Duodenal mucosa (tissue), 2 donors: ENCODE results near the gene STRA8.

Experiments
- H3K27ac ChIP-seq: one replicate; pipeline ENCODE4 v1.7.0; 2013; ENCODE audit warnings: low read depth, low read length
- H3K27me3 ChIP-seq, 2 donors: one replicate each; pipeline ENCODE4 v1.7.0; 2013; ENCODE audit warnings: low read length in 2 of 2, control low read depth in 1 of 2; ENCODE audit not compliant: insufficient read depth in 2 of 2, control insufficient read depth in 1 of 2
- H3K36me3 ChIP-seq, 2 donors: one replicate each; pipeline ENCODE4 v1.7.0; 2013; ENCODE audit warnings: low read length in 2 of 2, control low read depth in 1 of 2; ENCODE audit not compliant: insufficient read depth in 2 of 2, control insufficient read depth in 1 of 2
- H3K4me1 ChIP-seq, 2 donors: one replicate each; pipeline ENCODE4 v1.7.0; 2013; ENCODE audit warnings: low read length in 2 of 2, control low read depth in 1 of 2; ENCODE audit not compliant: insufficient read depth in 2 of 2, control insufficient read depth in 1 of 2
- H3K4me3 ChIP-seq, 2 donors: one replicate each; pipeline ENCODE4 v1.7.0; 2013; ENCODE audit warnings: low read length in 2 of 2, low read depth in 1 of 2
- H3K9ac ChIP-seq, 2 donors: one replicate each; pipeline ENCODE4 v1.7.0; 2013; ENCODE audit warnings: low read length in 2 of 2, low read depth in 1 of 2
- H3K9me3 ChIP-seq, 2 donors: one replicate each; pipeline ENCODE4 v1.7.0; 2013; ENCODE audit warnings: low read length in 2 of 2, control low read depth in 1 of 2; ENCODE audit not compliant: control insufficient read depth in 1 of 2

STRA8 gene

DNA sequence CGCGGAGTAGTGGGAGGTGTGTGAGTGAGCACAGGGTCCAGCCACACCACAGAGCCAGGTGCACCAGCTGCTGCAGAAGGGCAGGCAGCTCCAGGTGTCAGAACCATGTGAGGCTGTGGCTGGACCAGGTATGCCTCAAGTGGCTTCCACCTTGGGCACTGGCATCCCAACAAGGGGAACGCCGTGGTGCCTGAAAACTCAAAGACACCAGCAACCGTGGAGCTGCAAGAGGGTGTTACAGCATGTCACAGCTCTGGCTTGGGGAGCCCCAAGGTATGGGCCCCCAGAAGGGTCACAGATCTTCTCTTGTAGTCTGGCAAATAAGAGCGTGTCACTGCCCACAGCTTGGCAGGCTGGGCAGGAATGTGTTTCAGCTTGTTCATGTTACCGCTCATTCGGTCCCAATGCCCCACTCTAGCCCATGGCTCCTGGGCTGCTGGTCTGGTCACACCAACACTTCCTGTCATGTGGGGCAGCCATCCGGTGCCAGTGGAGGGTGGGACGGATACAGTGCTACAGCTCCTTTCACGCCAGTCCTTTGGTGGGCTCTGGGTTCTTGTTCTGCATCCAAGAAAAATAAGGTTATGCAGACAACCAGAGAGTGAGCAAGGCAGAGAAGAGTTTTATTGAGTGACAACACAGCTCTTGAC, 29.8 kb downstream of the STRA8 start:
- Histone ChIP-seq H3K27me3 (no peaks in the 10 kb centered on the region), H3K9me3 (no peaks in the 10 kb centered on the region), H3K4me1 (no peaks in the 10 kb centered on the region), H3K4me3 (no peak overlapping the region), H3K27ac (no peak overlapping the region), H3K36me3 (no peaks in the 10 kb centered on the region), H3K9ac (no peak overlapping the region)

DNA sequence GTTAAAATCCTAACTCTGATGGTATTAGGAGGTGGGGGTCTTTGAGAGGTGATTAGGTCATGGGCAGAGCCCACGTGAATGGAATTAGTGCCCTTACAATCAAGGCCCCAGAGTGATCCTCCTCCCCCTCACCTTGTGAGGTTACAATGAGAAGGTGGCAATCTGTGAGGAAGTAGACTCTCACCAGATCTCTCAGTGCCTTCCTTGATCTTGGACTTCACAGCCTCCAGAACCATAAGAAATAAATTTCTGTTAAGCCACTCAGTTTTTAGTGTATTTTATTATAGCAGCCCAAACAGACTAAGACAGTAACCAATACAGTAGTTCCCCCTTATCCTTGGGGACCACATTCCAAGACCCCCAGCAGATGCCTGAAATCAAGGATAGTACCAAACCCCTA, 32.0 kb downstream of the STRA8 start:
- Histone ChIP-seq H3K27me3 (no peaks in the 10 kb centered on the region), H3K9ac (no peak overlapping the region), H3K4me1 (no peaks in the 10 kb centered on the region), H3K27ac (no peak overlapping the region), H3K9me3 (no peaks in the 10 kb centered on the region), H3K36me3 (no peaks in the 10 kb centered on the region), H3K4me3 (no peak overlapping the region)

DNA sequence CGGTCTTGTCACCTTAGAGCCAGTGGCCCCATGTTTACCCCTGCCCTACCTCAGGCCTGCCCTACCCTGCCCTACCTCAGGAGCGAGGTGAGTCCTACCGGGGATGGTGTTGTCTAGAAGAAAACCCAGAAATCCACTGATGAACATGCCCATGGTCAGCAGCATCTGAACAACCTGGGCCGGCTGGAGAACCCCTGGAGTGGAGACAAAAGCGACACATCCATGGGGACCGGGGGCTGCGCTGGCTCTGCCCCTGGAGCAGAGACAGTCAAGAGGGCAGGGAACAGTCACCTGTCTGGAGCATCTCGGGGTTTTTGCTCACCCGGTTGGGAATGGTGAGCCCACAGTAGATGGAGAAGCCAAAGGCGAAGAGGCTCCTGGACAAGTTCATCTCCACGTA, 36.3 kb downstream of the STRA8 start:
- Histone ChIP-seq H3K9me3 (no peaks in the 10 kb centered on the region), H3K27ac (no peak overlapping the region), H3K9ac (no peak overlapping the region), H3K4me1 (no peaks in the 10 kb centered on the region), H3K4me3 (no peak overlapping the region), H3K36me3 (no peaks in the 10 kb centered on the region), H3K27me3 (no peaks in the 10 kb centered on the region)

DNA sequence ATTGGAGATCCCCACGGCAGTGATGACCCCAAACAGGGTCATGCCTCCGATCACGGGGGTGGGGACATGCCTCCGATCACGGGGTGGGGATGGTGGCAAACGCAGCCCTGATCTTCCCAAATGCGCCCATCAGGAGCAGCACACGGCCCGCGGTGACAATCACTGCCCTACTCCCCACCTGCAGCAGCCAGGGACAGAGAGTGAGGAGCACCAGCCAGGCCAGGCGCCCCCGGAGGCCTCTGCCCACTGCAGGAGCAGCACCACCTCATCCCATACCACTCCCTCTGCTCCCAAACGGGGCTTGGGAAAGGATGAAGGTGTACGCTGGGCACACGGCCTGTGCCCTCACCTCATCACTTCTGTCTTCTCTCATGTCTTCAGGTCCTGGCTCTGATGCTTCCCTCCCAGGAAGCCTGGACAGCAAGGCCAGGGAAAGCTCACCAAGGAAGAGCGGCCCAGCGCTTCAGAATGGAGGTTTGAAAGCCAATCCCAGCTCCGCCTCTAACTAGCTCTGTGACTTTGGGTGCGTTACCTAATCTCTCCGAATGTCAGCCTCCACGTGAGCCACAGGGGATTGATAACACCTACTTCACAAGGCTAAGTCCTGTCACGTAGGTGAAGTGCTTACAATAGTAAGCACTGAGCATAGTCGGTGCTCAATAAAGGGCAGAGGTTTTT, 37.1 kb downstream of the STRA8 start:
- H3K9ac ChIP-seq = no peak overlapping the region
- no peaks in the 10 kb centered on the region for H3K27me3 ChIP-seq
- no peak overlapping the region for H3K27ac ChIP-seq
- no peaks in the 10 kb centered on the region for H3K4me1 ChIP-seq
- H3K9me3 ChIP-seq = no peaks in the 10 kb centered on the region
- no peak overlapping the region for H3K4me3 ChIP-seq
- H3K36me3 ChIP-seq = no peaks in the 10 kb centered on the region

DNA sequence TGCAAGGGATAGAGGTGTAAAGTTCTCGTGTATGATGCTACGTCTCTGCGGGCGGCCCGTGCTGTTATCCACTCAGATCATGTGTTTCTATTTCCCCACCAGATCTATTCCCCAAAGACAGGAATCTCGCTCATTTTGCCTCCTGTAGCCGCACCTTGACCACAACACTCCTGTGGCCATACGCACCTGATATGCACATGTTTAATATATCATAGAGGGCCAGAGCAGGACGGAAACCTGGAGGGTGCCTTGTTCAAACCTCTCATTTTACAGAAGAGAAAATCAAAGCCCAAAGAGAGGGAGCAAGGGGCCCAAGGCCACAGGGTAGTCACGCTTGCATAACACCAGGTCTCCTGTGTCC, 37.6 kb downstream of the STRA8 start:
- no peak overlapping the region for H3K9ac ChIP-seq
- H3K27me3 ChIP-seq = no peaks in the 10 kb centered on the region
- H3K27ac ChIP-seq = no peak overlapping the region
- H3K36me3 ChIP-seq = no peaks in the 10 kb centered on the region
- H3K9me3 ChIP-seq = no peaks in the 10 kb centered on the region
- H3K4me3 ChIP-seq = no peak overlapping the region
- H3K4me1 ChIP-seq = no peaks in the 10 kb centered on the region

DNA sequence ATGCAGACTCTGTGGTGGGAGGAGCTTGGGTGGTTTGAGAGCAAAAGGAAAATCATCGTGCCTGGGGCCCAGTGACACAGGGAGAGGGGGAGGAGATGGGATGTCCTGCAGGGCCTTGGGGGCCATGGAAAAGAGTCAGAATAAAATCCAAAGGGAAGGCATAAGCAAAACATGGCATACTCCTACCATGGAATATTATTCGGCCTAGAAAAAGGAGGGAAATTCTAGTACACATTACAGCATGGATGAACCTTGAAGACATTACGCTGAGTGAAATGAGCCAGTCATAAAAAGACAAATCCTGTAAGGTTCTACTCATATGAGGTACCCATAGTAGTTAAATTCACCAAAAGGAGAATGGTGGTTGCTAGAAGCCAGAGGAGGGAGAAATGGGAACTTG, 38.7 kb downstream of the STRA8 start:
- Histone ChIP-seq H3K27ac (no peak overlapping the region), H3K4me3 (no peak overlapping the region), H3K9ac (no peak overlapping the region), H3K36me3 (no peaks in the 10 kb centered on the region), H3K9me3 (no peaks in the 10 kb centered on the region), H3K4me1 (no peaks in the 10 kb centered on the region), H3K27me3 (no peaks in the 10 kb centered on the region)

DNA sequence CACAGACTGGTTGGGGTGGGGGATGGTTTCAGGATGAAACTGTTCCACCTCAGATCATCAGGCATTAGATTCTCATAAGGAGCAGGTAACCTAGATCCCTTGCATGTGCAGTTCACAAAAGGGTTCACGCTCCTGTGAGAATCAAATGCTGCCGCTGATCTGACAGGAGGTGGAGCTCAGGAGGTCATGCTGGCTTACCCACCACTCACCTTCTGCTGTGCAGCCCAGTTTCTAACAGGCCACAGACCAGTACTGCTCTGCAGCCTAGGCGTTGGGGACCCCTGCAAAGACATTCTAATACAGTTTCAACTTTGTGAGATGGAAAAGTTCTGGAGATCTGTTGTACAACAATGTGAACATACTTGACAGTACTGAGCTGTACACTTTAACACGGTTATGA, 39.9 kb downstream of the STRA8 start:
- Histone ChIP-seq H3K4me1 (no peaks in the 10 kb centered on the region), H3K27ac (no peak overlapping the region), H3K4me3 (no peak overlapping the region), H3K9me3 (no peaks in the 10 kb centered on the region), H3K27me3 (no peaks in the 10 kb centered on the region), H3K36me3 (no peaks in the 10 kb centered on the region), H3K9ac (no peak overlapping the region)

DNA sequence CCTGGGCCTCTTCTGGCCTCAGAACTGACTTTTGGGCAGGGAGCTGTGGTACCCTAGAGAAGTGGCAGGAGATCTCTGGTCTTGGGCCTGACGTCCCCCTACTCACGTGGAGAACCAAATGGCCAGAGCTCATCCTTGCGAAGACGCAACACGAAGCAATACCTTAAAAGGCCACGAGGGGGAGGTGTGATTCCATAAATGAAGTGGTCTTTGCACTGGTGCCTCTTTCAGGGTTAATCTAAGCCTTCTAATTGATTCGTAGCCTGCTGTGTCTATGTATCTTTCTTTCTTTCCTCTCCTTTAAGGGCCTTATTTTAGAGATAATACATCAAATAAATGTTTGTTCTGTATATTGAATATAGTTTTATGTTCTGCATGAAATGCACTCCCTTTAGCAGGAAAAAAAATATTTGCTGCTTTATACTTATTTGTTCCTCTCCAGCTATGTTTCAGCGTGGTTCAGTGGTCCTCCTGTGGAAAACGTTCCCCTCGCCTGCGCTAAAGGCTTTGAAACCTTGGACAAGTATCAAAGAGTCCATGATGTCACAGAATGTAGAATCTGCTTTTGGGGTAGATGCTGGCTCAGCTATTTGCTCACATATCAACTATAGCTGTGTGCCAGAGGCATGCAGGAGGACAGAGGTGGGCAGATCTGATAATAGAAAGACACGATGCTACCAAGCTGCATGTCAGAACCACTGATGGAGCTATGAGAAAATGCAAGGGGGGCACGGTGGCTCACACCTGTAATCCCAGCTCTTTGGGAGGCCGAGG, 41.0 kb downstream of the STRA8 start:
- H3K27ac ChIP-seq = no peak overlapping the region
- H3K4me1 ChIP-seq = no peaks in the 10 kb centered on the region
- H3K9me3 ChIP-seq = no peaks in the 10 kb centered on the region
- H3K4me3 ChIP-seq = no peak overlapping the region
- peak overlapping the region in 1 of 2 donors; percentile 21 for H3K9ac ChIP-seq
- peaks cover 0 to 5% of the 10 kb centered on the region in 2 donors for H3K27me3 ChIP-seq
- no peaks in the 10 kb centered on the region for H3K36me3 ChIP-seq

DNA sequence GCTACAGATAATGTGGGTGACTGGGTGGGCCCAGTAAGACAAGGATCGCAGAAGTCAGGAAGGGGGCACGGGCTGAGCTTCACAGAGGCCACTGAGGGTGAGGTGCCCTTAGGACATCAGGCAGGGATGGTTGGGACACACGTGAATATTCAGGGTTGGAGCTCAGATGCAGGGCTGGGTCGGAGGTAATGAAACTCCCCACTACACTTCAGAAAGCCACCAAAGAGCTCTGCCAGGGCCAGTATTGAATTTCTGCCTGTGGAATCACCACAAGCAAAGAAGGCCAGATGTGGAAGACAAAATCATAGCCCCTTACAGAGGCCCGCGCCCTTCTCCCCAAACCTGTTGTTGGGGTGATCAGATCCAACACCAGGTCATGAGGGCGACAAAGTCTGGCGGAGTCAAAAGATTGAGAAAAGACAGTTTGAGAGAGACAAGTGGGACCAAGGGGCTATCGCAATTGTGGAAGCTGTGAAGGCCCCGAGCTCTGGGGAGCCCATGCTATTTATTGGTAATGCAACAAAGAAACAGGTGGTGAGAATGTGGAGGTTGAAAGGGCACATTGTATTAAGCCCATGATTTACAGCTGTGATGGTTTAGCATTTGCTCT, 42.4 kb downstream of the STRA8 start:
- H3K27ac ChIP-seq = no peak overlapping the region
- no peaks in the 10 kb centered on the region for H3K4me1 ChIP-seq
- no peaks in the 10 kb centered on the region for H3K36me3 ChIP-seq
- no peak overlapping the region for H3K9ac ChIP-seq
- H3K4me3 ChIP-seq = no peak overlapping the region
- H3K27me3 ChIP-seq = peaks cover 0 to 5% of the 10 kb centered on the region in 2 donors
- no peaks in the 10 kb centered on the region for H3K9me3 ChIP-seq

DNA sequence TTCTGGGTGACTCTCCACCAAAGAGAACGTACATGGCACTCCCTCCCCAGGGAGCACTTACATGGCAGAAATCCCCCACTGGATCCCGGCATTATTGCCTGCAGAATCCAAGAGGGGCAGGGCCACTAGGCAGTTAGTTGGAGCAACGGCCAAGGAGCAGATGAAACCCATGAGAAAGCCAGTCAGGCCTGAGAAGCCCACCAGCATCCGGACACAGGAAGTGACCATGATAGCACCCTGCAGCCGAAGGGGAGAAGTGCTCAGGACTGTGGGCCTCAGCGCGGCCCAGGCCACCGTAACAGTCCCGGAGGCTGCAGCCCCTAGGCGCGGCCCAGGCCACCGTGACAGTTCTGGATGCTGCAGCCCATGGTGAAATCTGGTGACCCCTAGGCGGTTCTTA, 43.5 kb downstream of the STRA8 start:
- Histone ChIP-seq H3K9me3 (no peaks in the 10 kb centered on the region), H3K27ac (no peak overlapping the region), H3K27me3 (peaks cover 0 to 5% of the 10 kb centered on the region in 2 donors), H3K4me1 (no peaks in the 10 kb centered on the region), H3K36me3 (no peaks in the 10 kb centered on the region), H3K9ac (no peak overlapping the region), H3K4me3 (no peak overlapping the region)
